CD4-positive, alpha-beta T cell treated with Interferon gamma for 1 hour (primary cell): ENCODE data around the gene ARHGEF2.

Source experiments
- DNase-seq: peaks from one replicate; pipeline ENCODE4 v3.0.0-alpha.2; 2020

ARHGEF2 gene

GRCh38 chr1:155970531-155971167 is 7.7 kb downstream of the ARHGEF2 start:
- peak; percentile 72 for DNase-seq

GRCh38 chr1:155969377-155969791 is 9.0 kb downstream of the ARHGEF2 start:
- DNase-seq, result no peak

- DNase-seq, result no peak
These were observed 9.7 kb downstream of the ARHGEF2 start for GRCh38 chr1:155968670-155969069.

GRCh38 chr1:155968051-155968400 is 10.3 kb downstream of the ARHGEF2 start:
- no peak for DNase-seq

GRCh38 chr1:155967341-155968050 is 10.9 kb downstream of the ARHGEF2 start:
- DNase-seq, result peak; percentile 25

GRCh38 chr1:155966750-155967149 is 11.6 kb downstream of the ARHGEF2 start:
- no peak for DNase-seq

GRCh38 chr1:155966135-155966534 is 12.2 kb downstream of the ARHGEF2 start:
- DNase-seq, result no peak

GRCh38 chr1:155964193-155964592 is 14.2 kb downstream of the ARHGEF2 start:
- DNase-seq, result no peak

GRCh38 chr1:155962599-155963211 is 15.6 kb downstream of the ARHGEF2 start:
- no peak for DNase-seq

GRCh38 chr1:155961937-155962336 is 16.4 kb downstream of the ARHGEF2 start:
- DNase-seq, result peak; percentile 52

- DNase-seq, result no peak
These were observed 18.1 kb downstream of the ARHGEF2 start for GRCh38 chr1:155960081-155960745.

GRCh38 chr1:155957411-155957915 is 20.9 kb downstream of the ARHGEF2 start:
- no peak for DNase-seq

- DNase-seq, result no peak
These were observed 23.7 kb downstream of the ARHGEF2 start for GRCh38 chr1:155954645-155955044.

GRCh38 chr1:155952505-155952890 is 25.8 kb downstream of the ARHGEF2 start:
- no peak for DNase-seq

- DNase-seq, result no peak
These were observed 26.4 kb downstream of the ARHGEF2 start for GRCh38 chr1:155951753-155952504.

- no peak for DNase-seq
These were observed 27.5 kb downstream of the ARHGEF2 start for GRCh38 chr1:155950829-155951228.

GRCh38 chr1:155947741-155948140 is 30.6 kb downstream of the ARHGEF2 start:
- no peak for DNase-seq

GRCh38 chr1:155947292-155947691 is 31.1 kb downstream of the ARHGEF2 start:
- no peak for DNase-seq

- DNase-seq, result no peak
These were observed 31.6 kb downstream of the ARHGEF2 start for GRCh38 chr1:155946633-155947219.

GRCh38 chr1:155944444-155944799 is 33.9 kb downstream of the ARHGEF2 start:
- no peak for DNase-seq

- no peak for DNase-seq
These were observed 35.7 kb downstream of the ARHGEF2 start for GRCh38 chr1:155942578-155943141.
